ENCODE data around the gene DAZL.

The DAZL gene

GRCh38 chr3:16589867-16590624, 15.2 kb downstream of the DAZL start:
- no peak for DNase-seq

GRCh38 chr3:16589120-16589519, 16.1 kb downstream of the DAZL start:
- DNase-seq, result no peak

GRCh38 chr3:16587681-16588060, 17.6 kb downstream of the DAZL start:
- no peak for DNase-seq

GRCh38 chr3:16587047-16587680, 18.1 kb downstream of the DAZL start:
- DNase-seq, result no peak

- DNase-seq, result no peak
These were observed 20.3 kb downstream of the DAZL start for GRCh38 chr3:16584880-16585279.

- no peak for DNase-seq
These were observed 21.7 kb downstream of the DAZL start for GRCh38 chr3:16583551-16583950.

GRCh38 chr3:16570113-16570512, 35.1 kb downstream of the DAZL start:
- no peak for DNase-seq

GRCh38 chr3:16568532-16568931, 36.7 kb downstream of the DAZL start:
- DNase-seq, result no peak

- DNase-seq, result no peak
These were observed 37.1 kb downstream of the DAZL start for GRCh38 chr3:16568115-16568514.

GRCh38 chr3:16559653-16560365, 45.4 kb downstream of the DAZL start:
- DNase-seq, result no peak

- DNase-seq, result no peak
These were observed 51.1 kb downstream of the DAZL start for GRCh38 chr3:16554126-16554525.

GRCh38 chr3:16552757-16553156, 52.5 kb downstream of the DAZL start:
- no peak for DNase-seq

- DNase-seq, result no peak
These were observed 53.8 kb downstream of the DAZL start for GRCh38 chr3:16551342-16551976.

GRCh38 chr3:16550676-16551341, 54.4 kb downstream of the DAZL start:
- peak; percentile 7 for DNase-seq

- no peak for DNase-seq
These were observed 54.9 kb downstream of the DAZL start for GRCh38 chr3:16550305-16550675.

GRCh38 chr3:16548721-16549120, 56.5 kb downstream of the DAZL start:
- DNase-seq, result no peak

GRCh38 chr3:16547561-16548357, 57.5 kb downstream of the DAZL start:
- no peak for DNase-seq

- no peak for DNase-seq
These were observed 58.8 kb downstream of the DAZL start for GRCh38 chr3:16546186-16547010.

GRCh38 chr3:16545413-16546185, 59.6 kb downstream of the DAZL start:
- no peak for DNase-seq

GRCh38 chr3:16543242-16543864, 61.9 kb downstream of the DAZL start:
- DNase-seq, result no peak
